ENCODE data around the gene TNFRSF14.

TNFRSF14 gene

GRCh38 chr1:2522230-2522629 lies 33.9 kb upstream of the TNFRSF14 start:
- in situ Hi-C loops (cut with HindIII; ENCODE audit: low sequenced_read_pairs), result no loop called here

- in situ Hi-C loops (cut with HindIII; ENCODE audit: low sequenced_read_pairs), result no loop called here
Measured at GRCh38 chr1:2523191-2523890, 32.8 kb upstream of the TNFRSF14 start.

- in situ Hi-C loops (cut with HindIII; ENCODE audit: low sequenced_read_pairs), result no loop called here
Measured at GRCh38 chr1:2523891-2524609, 32.1 kb upstream of the TNFRSF14 start.

GRCh38 chr1:2525572-2525919 lies 30.6 kb upstream of the TNFRSF14 start:
- in situ Hi-C loops (cut with HindIII; ENCODE audit: low sequenced_read_pairs), result no loop called here

GRCh38 chr1:2525920-2526823 lies 30.0 kb upstream of the TNFRSF14 start, which contains the start of gene PANK4:
PANK4 (minus strand) TSS chr1:2526596; CDS start chr1:2526587, 9 bp downstream.
- in situ Hi-C loops (cut with HindIII; ENCODE audit: low sequenced_read_pairs), result no loop called here

- in situ Hi-C loops (cut with HindIII; ENCODE audit: low sequenced_read_pairs), result no loop called here
Measured at GRCh38 chr1:2526824-2527555, 29.2 kb upstream of the TNFRSF14 start.

GRCh38 chr1:2527556-2527860 lies 28.7 kb upstream of the TNFRSF14 start:
- in situ Hi-C loops (cut with HindIII; ENCODE audit: low sequenced_read_pairs), result no loop called here

GRCh38 chr1:2528016-2528415 lies 28.2 kb upstream of the TNFRSF14 start:
- in situ Hi-C loops (cut with HindIII; ENCODE audit: low sequenced_read_pairs), result no loop called here

GRCh38 chr1:2528611-2528965 lies 27.6 kb upstream of the TNFRSF14 start:
- in situ Hi-C loops (cut with HindIII; ENCODE audit: low sequenced_read_pairs), result no loop called here

GRCh38 chr1:2528966-2529783 lies 27.0 kb upstream of the TNFRSF14 start:
- in situ Hi-C loops (cut with HindIII; ENCODE audit: low sequenced_read_pairs), result no loop called here

- in situ Hi-C loops (cut with HindIII; ENCODE audit: low sequenced_read_pairs), result no loop called here
Measured at GRCh38 chr1:2529784-2530512, 26.2 kb upstream of the TNFRSF14 start, which contains the start of gene HES5. HES5 (minus strand) TSS chr1:2530263; CDS start chr1:2530164, 99 bp downstream.

- in situ Hi-C loops (cut with HindIII; ENCODE audit: low sequenced_read_pairs), result no loop called here
Measured at GRCh38 chr1:2530513-2531361, 25.4 kb upstream of the TNFRSF14 start.

GRCh38 chr1:2532485-2533160 lies 23.5 kb upstream of the TNFRSF14 start:
- in situ Hi-C loops (cut with HindIII; ENCODE audit: low sequenced_read_pairs), result no loop called here

GRCh38 chr1:2533365-2533764 lies 22.8 kb upstream of the TNFRSF14 start:
- in situ Hi-C loops (cut with HindIII; ENCODE audit: low sequenced_read_pairs), result no loop called here

- in situ Hi-C loops (cut with HindIII; ENCODE audit: low sequenced_read_pairs), result no loop called here
Measured at GRCh38 chr1:2534315-2534686, 21.9 kb upstream of the TNFRSF14 start.

- in situ Hi-C loops (cut with HindIII; ENCODE audit: low sequenced_read_pairs), result no loop called here
Measured at GRCh38 chr1:2534687-2535441, 21.3 kb upstream of the TNFRSF14 start.

- in situ Hi-C loops (cut with HindIII; ENCODE audit: low sequenced_read_pairs), result no loop called here
Measured at GRCh38 chr1:2535455-2535854, 20.7 kb upstream of the TNFRSF14 start.
